Epithelial cell of umbilical artery (primary cell): Measurements from ENCODE around the gene SPINT2. TPM values are rescaled to one million over a fixed set of nuclear protein-coding genes. Genes with fewer than 3 reads are reported as not detected.

Experiments used
- total RNA-seq: library from RNA; depleted of rRNA; stranded (reverse); fragments of >200 nt; gene quantifications from 2 replicates; pipeline ENCODE4 v1.2.3, GENCODE V29; 2014

Gene SPINT2, protein sequence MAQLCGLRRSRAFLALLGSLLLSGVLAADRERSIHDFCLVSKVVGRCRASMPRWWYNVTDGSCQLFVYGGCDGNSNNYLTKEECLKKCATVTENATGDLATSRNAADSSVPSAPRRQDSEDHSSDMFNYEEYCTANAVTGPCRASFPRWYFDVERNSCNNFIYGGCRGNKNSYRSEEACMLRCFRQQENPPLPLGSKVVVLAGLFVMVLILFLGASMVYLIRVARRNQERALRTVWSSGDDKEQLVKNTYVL
- total RNA-seq, result 0.76 and 1.3 TPM in 2 replicates

GRCh38 chr19:38264486-38265212 is at the start of gene SPINT2:
Gene SPINT2 (plus strand): TSS chr19:38264573. CDS start chr19:38264893, 320 bp downstream.

DNA sequence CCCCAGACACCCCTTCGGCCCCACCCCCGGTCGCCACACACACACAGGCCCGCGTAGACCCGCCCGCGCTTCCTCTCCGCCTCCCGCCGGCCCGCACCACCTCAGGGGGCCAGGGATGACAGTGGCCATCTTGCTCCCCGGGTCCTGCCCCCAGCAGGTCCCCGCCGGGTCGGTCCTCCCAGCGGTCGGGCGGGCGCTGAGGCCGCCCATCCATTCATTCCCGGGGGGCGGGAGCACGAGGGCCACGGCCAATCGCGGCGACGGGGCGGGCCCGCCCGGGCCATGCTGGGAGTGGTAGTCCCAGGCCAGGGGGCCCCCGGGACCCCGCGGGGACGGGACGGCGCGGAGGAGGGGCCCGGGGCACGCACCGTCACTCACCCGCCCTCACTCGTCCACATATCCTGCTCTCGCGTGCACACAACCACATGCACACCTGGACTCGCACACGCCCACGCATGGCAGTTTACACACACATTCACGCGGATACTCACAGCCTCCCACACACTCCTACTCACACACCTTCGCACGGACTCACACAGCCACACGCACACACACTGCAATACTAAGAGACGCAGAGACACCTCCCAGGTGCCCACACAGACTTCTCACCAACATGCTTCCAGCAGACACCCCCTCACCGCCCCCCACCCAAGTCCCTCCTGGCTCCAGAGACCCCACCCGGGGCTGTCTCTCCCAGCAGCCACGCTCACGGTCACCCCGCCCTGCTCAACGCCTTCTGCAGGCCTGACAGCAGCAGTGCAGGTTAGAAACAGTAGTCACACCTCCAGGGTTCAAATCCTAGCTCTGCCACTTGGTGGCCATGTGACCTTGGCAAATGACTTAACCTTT is 40.1 kb upstream of the SPINT2 start, which contains the start of gene DPF1:
TSS of gene DPF1 (minus strand) at position 209 of the 849 bp plus-strand sequence. CDS start at position 129, 80 bp downstream.

DNA sequence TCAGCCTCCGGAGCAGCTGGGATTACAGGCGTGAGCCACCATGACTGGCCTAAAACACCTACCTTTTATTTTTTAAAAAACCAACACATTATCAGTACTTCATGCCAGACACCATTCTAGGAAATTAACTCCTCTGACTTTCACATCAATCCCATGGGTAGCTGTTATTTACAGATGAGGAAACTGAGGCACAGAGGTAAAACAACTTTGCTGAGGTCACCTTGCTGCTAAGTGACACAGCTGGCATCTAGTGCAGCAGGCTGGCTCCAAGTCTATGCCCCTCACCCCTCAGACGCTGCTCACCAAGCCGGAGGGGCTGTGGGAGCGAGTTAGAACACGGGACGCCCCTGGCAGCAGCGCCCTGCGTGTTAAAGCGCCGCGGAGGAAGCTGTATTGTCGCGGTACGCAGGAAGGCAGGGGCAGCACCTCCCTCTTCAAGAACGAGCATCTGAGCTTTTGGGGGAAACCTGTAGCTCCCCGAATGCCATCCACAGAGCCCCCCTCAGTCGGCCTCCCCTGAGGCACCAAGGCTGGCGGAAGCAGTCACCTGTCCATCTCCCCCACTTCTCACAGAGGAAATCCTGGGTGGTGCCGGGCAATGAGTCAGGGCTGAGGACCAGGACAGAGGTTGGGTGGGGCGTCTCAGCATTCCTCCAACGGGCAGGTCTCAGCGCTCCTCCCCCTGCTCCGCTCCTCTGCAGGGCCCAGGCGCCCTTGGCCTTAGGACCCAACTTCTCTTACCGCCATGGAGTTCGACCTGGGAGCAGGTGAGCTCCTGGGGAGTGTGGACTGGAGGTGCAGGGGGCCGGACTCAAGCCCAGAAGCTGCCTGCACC is 39.4 kb downstream of the SPINT2 start, which contains the start of gene C19orf33:
TSS of gene C19orf33 (plus strand) at position 735 of the 835 bp plus-strand sequence. CDS start at position 746, 11 bp downstream.

DNA sequence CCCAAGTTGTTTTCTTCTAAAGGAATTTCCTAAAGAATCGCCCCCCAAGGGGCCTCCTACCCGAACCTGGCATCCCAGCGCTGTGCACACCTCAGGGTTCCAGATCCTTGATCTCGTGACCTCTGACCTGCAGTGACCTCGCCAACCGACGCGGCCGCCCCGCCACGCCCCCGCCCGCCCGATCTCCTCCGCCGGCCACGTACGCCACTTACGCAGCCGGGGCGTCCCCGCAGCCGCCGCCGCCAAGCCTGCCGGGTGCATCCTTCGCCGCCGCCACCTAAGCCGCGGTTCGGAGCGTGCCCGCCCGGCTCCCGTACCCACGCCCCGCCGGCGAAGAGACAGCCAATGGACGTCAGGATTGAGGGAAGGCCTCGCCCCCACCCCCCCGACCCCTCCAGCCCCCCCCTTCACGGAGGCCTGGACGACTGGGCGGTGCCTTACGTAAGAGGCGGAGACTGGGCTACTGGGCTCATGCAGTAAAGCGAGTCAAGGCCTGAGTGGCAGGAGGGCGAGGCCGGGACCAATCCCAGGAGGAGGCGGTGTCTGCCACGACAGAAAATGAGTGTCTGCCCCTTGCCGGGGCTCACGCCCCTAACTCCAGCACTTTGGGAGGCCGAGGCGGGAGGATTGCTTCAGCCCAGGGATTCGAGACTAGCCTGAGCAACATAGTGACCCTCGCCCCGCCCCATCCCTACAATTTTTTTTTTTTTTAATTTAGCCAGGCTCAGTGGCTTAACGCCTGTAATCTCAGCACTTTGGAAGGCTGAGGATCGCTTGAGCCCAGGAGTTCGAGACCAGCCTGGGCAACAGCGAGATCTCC is 51.5 kb downstream of the SPINT2 start, which contains the start of gene YIF1B:
TSS of gene YIF1B (minus strand) at position 291 of the 820 bp plus-strand sequence. CDS start at position 261, 30 bp downstream.

DNA sequence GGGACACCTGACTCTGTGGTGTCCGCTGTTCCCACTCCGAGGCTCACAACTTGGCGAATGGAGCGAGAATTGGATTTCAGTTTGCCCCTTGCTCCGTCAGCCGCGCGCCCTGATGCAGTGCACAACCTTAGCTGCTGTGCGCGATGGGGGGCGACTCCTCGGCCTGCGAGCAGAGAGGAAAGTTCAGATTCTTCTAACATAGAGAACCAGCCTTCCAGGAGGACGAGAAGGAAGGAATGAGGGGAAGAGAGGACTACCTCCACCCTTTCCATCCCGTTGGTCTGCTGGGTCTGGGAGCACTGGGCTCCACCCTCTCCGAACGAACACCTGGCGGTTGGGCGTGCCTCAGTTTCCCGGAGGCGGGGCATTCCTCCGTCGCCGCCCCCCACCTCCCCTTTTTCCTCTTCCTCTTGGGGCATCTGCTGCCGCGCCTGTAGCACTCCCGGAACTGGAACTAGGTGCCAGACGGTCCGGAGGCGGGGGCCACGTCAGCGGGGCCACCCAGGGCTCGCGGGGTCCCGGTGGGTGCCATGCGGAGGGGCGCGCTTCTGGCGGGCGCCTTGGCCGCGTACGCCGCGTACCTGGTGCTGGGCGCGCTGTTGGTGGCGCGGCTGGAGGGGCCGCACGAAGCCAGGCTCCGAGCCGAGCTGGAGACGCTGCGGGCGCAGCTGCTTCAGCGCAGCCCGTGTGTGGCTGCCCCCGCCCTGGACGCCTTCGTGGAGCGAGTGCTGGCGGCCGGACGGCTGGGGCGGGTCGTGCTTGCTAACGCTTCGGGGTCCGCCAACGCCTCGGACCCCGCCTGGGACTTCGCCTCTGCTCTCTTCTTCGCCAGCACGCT is 55.3 kb downstream of the SPINT2 start, which contains the start of gene KCNK6:
TSS of gene KCNK6 (plus strand) at position 425 of the 838 bp plus-strand sequence. CDS start at position 531, 106 bp downstream.

Other genes starting within 250 kb of the SPINT2 start
- 1.2 and 1.6 TPM in 2 replicates for gene DPF1, start 40.4 kb upstream of the SPINT2 start, total RNA-seq
- 0.65 TPM in 1 of 2 replicates, not detected in the other for gene PPP1R14A, start 8.2 kb upstream of the SPINT2 start, total RNA-seq
- gene C19orf33, start 39.7 kb downstream of the SPINT2 start, total RNA-seq, result 6.7 and 7.5 TPM in 2 replicates
- gene YIF1B, start 51.4 kb downstream of the SPINT2 start, total RNA-seq, result 81.2 and 91.3 TPM in 2 replicates
- 1.8 and 2.9 TPM in 2 replicates for gene KCNK6, start 55.3 kb downstream of the SPINT2 start, total RNA-seq
- gene CATSPERG, start 71.3 kb downstream of the SPINT2 start, total RNA-seq, result under 0.01 and 2.9 TPM in 2 replicates
- 351 and 475 TPM in 2 replicates for gene PSMD8, start 110.0 kb downstream of the SPINT2 start, total RNA-seq
- gene GGN, start 123.5 kb downstream of the SPINT2 start, total RNA-seq, result 0.30 and 0.32 TPM in 2 replicates
- 1.4 and 2.6 TPM in 2 replicates for gene SPRED3, start 124.1 kb downstream of the SPINT2 start, total RNA-seq
- gene FAM98C, start 138.5 kb downstream of the SPINT2 start, total RNA-seq, result 7.8 and 11.4 TPM in 2 replicates
- not detected in 2 replicates for gene RASGRP4, start 161.6 kb downstream of the SPINT2 start, total RNA-seq
- gene RYR1, start 169.1 kb downstream of the SPINT2 start, total RNA-seq, result under 0.01 and 0.61 TPM in 2 replicates